HG03097 (cell line): ENCODE results near the gene MCM9.

ENCODE experiments used
- ATAC-seq: cut with Tn5 transposase; IDR thresholded peaks from one replicate; pipeline ENCODE4 v1.9.1; 2021; ENCODE audit not compliant: unreplicated experiment, low FRiP score

MCM9 gene

DNA sequence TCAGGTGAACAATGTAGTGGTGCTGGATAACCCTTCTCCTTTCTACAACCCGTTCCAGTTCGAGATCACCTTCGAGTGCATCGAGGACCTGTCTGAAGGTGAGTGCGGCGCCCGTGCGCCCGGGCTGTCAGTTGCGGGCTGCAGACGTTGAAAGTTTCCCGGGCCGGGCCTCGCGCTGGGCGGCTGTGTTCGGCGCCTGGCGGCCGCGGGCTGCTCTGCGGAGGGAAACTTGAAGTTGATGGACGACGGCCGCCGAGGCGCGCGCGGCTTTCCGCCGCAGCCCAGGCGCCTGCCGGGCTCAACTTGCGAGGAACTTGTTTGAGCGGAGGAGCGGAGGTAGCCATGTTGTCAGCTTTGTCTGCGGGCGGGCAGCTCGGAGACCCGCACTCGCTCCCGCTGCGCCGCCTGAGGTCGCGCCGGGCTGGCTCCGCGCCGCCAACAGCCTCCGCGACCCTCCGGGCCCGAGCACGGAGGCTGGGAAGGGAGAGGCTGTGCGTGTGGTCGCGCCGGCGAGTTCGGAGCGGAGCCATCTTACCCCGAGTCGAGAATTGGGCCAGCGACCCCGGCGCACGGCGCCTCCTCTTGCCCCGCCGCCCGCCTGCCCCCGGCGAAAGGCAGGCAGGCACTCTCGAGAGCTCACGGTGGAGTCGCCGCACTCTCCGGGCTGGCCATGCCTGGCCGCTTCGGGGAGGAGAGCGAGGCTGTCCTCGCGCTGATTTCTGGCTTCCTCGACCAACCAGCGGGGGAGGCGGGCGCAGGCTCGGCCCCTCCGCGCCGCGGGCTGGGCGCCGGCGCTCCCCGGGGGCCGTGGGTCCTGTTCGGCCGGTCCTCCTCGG lies 40.3 kb downstream of the MCM9 start:
- peak; percentile 39 for ATAC-seq

GRCh38 chr6:118893807-118894424 lies 41.0 kb downstream of the MCM9 start, which contains the start of gene ASF1A:
ASF1A (plus strand) TSS chr6:118894152; CDS start chr6:118894414, 262 bp downstream.
- peak; percentile 70 for ATAC-seq

DNA sequence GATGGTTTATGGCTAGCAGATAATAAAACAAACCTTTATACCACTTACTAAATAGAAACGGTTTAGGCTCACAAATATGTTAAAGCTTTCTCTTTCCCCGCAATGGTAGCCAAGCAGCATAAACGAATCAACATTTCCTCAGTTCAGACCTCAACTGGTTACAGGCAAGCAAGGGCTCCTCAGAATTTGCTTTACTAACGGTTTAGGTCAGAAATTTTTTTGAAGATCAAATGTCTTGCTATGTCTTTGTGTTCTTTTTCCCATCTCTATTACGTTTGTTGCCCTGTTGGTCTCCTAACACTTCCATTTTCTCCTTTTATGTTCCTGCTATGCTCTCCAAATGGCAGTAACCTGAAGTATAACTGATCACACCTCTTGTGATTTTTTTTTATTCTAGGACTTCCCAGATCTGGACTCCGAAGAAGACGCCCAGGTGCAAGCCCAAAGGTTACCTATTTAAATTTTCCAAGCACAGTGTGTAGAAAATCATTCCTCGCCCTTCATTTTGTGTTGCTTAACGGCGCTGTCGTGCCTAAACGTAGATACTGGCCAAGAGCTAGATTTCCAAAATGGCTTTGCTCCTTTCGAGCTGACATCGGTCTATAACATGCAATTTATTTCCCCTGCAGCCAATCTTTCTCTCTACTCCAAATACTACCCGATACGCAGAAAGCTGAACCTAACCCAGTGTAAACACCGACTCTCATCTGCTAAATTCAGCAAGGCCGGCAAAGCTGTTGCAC lies 41.7 kb downstream of the MCM9 start:
- peak; percentile 7 for ATAC-seq

DNA sequence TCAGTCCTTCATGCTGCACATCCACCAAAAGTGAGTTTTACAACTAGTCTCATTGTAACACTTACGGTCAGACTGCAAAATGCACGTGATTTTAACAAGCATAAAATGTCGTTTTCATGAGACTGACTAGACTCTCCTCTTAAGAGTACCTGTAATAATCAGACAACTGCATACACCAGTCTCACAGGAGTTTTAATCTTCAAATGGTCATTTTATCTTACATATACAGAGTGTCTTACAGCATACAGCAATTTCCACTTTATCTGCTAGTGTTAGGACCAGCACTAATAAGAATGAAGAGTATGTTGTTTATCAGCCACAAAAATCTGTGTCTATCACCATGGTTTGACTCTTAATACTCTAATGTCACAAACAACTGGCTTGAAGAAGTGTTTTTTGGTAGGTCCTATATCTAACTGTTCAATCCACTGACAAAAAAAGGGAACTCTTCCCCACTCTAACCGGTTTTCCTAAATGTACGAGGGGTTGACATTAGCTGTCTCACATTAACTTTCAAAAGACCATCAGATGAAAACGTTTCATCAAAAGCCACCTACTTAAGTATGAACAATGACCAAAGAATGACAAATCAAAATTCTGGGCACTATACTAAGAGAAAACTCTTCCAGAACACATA lies 42.5 kb downstream of the MCM9 start:
- no peak for ATAC-seq

DNA sequence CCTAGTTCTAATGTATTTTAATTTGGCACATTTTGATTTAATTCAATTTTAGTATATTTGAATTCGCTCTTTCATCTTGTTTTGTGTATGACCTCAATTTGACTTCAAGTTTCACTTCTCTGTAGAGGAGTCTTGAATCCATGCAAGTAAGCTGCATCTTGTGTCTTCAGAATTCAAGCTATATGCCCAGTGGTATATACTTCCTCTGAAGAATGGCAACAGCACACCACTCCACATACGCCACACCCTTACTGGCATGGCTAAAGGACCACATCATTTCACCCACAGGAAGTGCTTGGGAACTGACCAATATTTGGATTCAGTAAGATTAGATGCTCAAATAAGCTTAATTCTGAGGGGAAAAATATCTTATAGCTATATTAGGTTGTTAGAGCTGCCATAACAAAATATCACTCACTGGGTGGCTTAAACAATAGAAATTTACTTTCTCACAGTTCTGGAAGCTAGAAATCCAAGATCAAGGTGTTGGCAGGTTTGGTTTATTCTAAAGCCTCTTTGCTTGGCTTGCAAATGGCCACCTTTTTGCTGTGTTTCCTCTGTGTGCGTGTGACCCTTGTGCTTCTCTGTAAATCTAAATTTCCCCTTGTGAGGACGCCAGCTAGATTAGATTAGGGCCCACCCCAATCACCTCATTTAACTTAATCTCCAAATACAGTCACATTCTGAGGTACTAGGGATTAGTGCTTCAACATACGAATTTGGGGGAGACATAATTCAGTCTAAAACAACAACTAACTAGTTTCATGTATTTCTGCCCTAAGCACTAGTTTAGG lies 43.8 kb downstream of the MCM9 start:
- no peak for ATAC-seq

- no peak for ATAC-seq
Observed at GRCh38 chr6:118889163-118889562, 45.8 kb downstream of the MCM9 start.

- no peak for ATAC-seq
Observed at GRCh38 chr6:118886641-118887040, 48.3 kb downstream of the MCM9 start.

DNA sequence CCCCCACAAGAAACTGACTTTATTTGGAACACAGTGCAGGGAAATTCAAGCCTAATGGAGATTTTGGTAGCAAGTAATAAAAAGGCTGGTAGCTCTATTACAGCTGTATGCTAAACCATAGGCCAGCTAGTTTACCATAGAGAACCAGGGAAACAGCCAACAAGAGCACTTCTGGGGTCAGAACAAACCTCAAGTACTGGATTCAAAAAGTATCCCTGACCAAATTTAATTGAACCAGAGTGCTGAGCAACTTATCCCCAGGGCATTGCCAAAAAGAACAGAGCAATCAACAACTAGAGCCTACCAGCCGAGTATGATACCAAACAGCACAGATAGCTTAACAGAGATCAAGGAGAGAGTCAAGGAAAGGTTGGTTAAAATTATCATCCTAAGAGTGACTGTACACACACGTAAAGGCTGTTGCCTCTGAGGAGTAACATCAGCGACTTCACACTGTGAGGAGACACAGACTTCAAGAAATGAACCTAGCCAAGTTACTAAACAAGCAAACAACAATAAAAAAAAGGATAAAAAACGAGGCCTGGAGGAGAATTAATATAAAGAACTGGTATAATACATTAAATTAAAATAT lies 52.5 kb downstream of the MCM9 start:
- ATAC-seq, result no peak

GRCh38 chr6:118881440-118882313 lies 53.3 kb downstream of the MCM9 start:
- ATAC-seq, result peak; percentile 56

GRCh38 chr6:118877806-118878205 lies 57.2 kb downstream of the MCM9 start:
- ATAC-seq, result no peak

GRCh38 chr6:118876814-118877213 lies 58.1 kb downstream of the MCM9 start:
- no peak for ATAC-seq

GRCh38 chr6:118876198-118876597 lies 58.8 kb downstream of the MCM9 start:
- ATAC-seq, result no peak

GRCh38 chr6:118875672-118876071 lies 59.3 kb downstream of the MCM9 start:
- ATAC-seq, result no peak

DNA sequence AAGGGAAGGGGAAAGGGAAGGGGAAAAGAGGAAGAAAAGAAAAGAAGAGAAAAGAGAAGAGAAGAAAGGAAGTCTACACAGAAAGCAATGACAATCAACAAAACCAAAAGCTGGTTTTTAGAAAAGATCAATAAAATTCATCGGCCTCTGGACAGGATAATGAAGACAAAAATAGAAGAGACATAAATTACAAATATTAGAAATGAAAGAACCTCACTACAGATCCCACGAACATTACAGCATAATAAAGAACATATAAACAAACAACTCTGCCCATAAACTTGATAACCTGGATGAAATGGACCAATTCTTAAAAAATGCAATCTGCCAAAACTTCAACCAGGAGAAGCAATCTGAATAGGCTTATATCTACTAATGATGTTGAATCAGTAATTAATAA lies 61.7 kb downstream of the MCM9 start:
- no peak for ATAC-seq

DNA sequence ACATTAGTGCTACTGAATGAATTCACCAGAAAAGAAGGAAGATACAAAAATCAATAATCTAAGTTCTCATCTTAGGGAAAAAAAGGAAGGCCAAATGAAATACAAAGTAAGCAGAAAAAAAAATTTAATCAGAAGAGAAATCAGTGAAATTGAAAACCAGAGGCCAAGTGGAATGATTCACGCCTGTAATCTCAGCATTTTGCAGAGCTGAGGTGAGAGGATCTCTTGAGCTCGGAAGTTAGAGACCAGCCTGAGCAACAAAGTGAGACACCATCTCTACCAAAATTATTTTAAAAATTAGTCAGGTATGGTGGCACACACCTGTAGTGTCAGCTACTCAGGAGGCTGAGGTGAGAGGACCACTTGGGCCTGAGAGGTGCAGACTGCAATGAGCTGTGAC lies 62.2 kb downstream of the MCM9 start:
- no peak for ATAC-seq

DNA sequence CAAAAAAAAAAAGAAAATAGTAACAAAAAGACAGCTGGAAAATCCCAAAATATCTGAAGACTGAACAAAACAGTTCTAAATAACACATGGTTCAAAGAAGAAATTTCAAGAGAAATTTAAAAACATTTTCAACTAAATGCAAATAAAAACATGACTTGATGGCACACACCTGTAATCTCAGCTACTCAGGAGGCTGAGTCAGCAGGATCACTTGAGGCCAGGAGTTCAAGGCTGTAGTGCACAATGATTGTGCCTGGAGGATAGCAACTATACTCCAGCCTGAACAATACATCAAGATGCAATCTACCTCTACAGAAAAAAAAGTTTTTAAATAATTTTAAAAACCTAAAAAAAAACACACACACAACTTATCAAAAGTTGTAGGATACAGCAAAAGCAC lies 62.6 kb downstream of the MCM9 start:
- ATAC-seq, result no peak

DNA sequence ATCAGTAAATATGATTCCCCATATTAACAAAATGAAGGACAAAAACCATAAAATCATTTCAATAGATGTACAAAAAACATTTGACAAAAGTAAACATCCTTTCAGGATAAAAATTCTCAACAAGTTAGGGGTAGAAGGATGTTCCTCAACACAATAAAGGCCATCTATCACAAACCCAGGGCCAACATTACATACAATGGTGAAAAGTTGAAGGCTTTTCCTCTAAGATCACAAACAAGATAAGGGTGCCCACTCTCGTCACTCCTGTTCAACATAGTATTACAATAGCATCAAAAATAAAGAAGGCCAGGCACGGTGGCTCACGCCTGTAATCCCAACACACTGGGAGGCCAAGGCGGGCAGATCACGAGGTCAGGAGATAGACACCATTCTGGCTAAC lies 63.6 kb downstream of the MCM9 start:
- ATAC-seq, result no peak

DNA sequence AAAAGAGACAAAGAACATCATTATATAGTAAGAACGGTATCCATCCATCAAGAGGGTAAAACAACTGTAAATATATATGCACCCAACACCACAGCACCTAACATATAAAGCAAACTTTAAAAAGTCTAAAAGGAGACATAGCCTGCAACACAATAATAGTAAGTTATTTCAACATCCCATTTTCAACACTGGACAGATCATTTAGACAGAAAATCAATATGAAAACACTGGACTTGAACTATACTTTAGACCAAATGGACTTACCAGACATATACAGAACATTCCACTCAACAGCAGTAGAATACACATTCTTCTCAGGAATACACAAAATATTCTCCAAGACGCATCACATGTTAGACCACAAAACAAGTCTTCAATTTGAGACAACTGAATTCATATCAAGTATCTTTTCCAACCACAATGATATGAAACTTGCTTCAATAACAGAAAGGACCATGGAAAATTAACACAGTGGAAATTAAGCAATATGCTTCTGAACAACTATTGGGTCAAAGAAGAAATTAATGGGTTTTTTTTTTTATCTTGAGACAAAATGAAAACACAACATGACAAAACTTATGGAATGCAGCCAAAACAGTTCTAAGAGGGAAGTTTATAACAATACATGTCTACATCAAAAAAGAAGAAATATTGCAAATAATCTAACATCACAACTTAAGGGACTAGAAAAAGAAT lies 64.9 kb downstream of the MCM9 start:
- ATAC-seq, result no peak
